Activated CD4-positive, alpha-beta T cell treated with anti-CD3 and anti-CD28 coated beads for 4 hours (primary cell): ENCODE results near the gene PLCE1.

Experiments
- DNase-seq, 2 donors: peaks; one replicate each; pipeline ENCODE4 v3.0.0-alpha.2; 2020

PLCE1 gene

GRCh38 chr10:93995182-93995581 lies 1.5 kb downstream of the PLCE1 start:
- no peak for DNase-seq

- no peak for DNase-seq
Observed at GRCh38 chr10:93995598-93996271, 2.0 kb downstream of the PLCE1 start.

GRCh38 chr10:93996551-93996950 lies 2.8 kb downstream of the PLCE1 start:
- no peak for DNase-seq

GRCh38 chr10:93997546-93997945 lies 3.8 kb downstream of the PLCE1 start:
- no peak for DNase-seq

- no peak for DNase-seq
Observed at GRCh38 chr10:93999401-93999851, 5.7 kb downstream of the PLCE1 start.

GRCh38 chr10:94000638-94001415 lies 7.1 kb downstream of the PLCE1 start:
- DNase-seq: no peak

- no peak for DNase-seq
Observed at GRCh38 chr10:94001416-94001810, 7.7 kb downstream of the PLCE1 start.

- DNase-seq: no peak
Observed at GRCh38 chr10:94002156-94002555, 8.4 kb downstream of the PLCE1 start.

- no peak for DNase-seq
Observed at GRCh38 chr10:94003488-94003887, 9.8 kb downstream of the PLCE1 start.

GRCh38 chr10:94005050-94005449 lies 11.3 kb downstream of the PLCE1 start:
- DNase-seq: no peak

GRCh38 chr10:94006591-94007550 lies 13.1 kb downstream of the PLCE1 start:
- no peak for DNase-seq

GRCh38 chr10:94008526-94008925 lies 14.8 kb downstream of the PLCE1 start:
- DNase-seq: no peak

GRCh38 chr10:94010116-94010515 lies 16.4 kb downstream of the PLCE1 start:
- DNase-seq: no peak

GRCh38 chr10:94010886-94011285 lies 17.2 kb downstream of the PLCE1 start:
- no peak for DNase-seq

- no peak for DNase-seq
Observed at GRCh38 chr10:94011296-94011695, 17.6 kb downstream of the PLCE1 start.

GRCh38 chr10:94012834-94013233 lies 19.1 kb downstream of the PLCE1 start:
- DNase-seq: no peak

GRCh38 chr10:94013331-94013760 lies 19.6 kb downstream of the PLCE1 start:
- DNase-seq: no peak

- DNase-seq: no peak
Observed at GRCh38 chr10:94014304-94014703, 20.6 kb downstream of the PLCE1 start.

- DNase-seq: no peak
Observed at GRCh38 chr10:94016727-94017714, 23.3 kb downstream of the PLCE1 start.

GRCh38 chr10:94018107-94018506 lies 24.4 kb downstream of the PLCE1 start:
- no peak for DNase-seq

- DNase-seq: no peak
Observed at GRCh38 chr10:94023906-94024305, 30.2 kb downstream of the PLCE1 start.

GRCh38 chr10:94024407-94024806 lies 30.7 kb downstream of the PLCE1 start:
- no peak for DNase-seq
